HepG2 (cell line): ENCODE measurements around the gene TPPP2. TPM values are rescaled to one million over a fixed set of nuclear protein-coding genes. Genes with fewer than 3 reads are reported as not detected.

Experiments used
- ATAC-seq: fragments of 200-7000 bp; cut with Tn5 transposase; 3 replicates; pipeline ENCODE4 v1.9.1; 2020; ENCODE audit warnings: mild to moderate bottlenecking, moderate library complexity
- BruUV-seq: library from RNA; stranded (reverse); fragments of 400-500 nt; replicated peaks from 2 replicates; lab custom pipeline; 2021; lab: Mats Ljungman, UMichigan
- CTCF ChIA-PET: fragments of 300-600 bp; formaldehyde crosslinking; extraction: SDS; loops from one replicate; lab custom pipeline; 2021; ENCODE audit warnings: low total read pairs, inconsistent platforms, low intra/inter-chr PET ratio; lab: Yijun Ruan, JAX
- POLR2A ChIA-PET: fragments of 350-600 bp; sonication (Branson Sonifier 250); formaldehyde crosslinking; loops from one replicate; lab custom pipeline; 2020; ENCODE audit warnings: antibody characterized with exemption, inconsistent platforms; lab: Yijun Ruan, JAX
- DNase-seq: peaks from one replicate; pipeline ENCODE4 v3.0.0-alpha.2; 2015; ENCODE audit warnings: low spot score
- FAIRE-seq: peaks from 3 replicates; lab custom pipeline; 2011; peaks lifted over from hg19 to GRCh38; lab: Jason Lieb, UNC
- H2AFZ ChIP-seq: one replicate; pipeline ENCODE4 v1.6.1; 2011; ENCODE audit warnings: low read length, inconsistent platforms
- H3K27ac ChIP-seq: fragments of 300-600 bp; 3 replicates; pipeline ENCODE4 v1.8.0; 2011; ENCODE audit warnings: mixed run types, mild to moderate bottlenecking, mixed read lengths, low read length, inconsistent platforms; ENCODE audit not compliant: insufficient read depth; ENCODE audit errors: extremely low read length
- H3K27me3 ChIP-seq, 2 experiments: fragments of 200-600 bp in 1 of 2; 2 replicates in 1 of 2; 3 replicates in 1 of 2; pipeline versions ENCODE4 v1.6.0 to v1.8.0; 2011; ENCODE audit warnings: low read length in 2 of 2, mild to moderate bottlenecking in 2 of 2, moderate library complexity in 2 of 2, inconsistent platforms in 1 of 2; ENCODE audit not compliant: insufficient read depth in 2 of 2, control insufficient read depth in 1 of 2
- H3K36me3 ChIP-seq, 2 experiments: fragments of 200-600 bp in 1 of 2; replicated peaks in 1 of 2; 2 replicates in 1 of 2; 3 replicates in 1 of 2; pipeline versions ENCODE4 v1.5.1 to v1.8.0; 2011; ENCODE audit warnings: low read length in 2 of 2, inconsistent platforms in 1 of 2; ENCODE audit not compliant: insufficient read depth in 2 of 2, control insufficient read depth in 1 of 2
- H3K4me1 ChIP-seq: 2 replicates; pipeline ENCODE4 v1.5.1; 2012; ENCODE audit warnings: low read length, inconsistent platforms; ENCODE audit not compliant: insufficient read depth
- H3K4me2 ChIP-seq: 2 replicates; pipeline ENCODE4 v1.6.0; 2011; ENCODE audit warnings: low read depth, low read length, inconsistent platforms
- H3K4me3 ChIP-seq, 3 experiments: fragments of 200-600 bp in 1 of 3; sonication (generic), shearing (Covaris generic) in 1 of 3; replicated peaks in 1 of 3; 2 replicates each; pipeline ENCODE4 v1.5.1; 2011 to 2016; ENCODE audit warnings: low read length in 3 of 3, inconsistent platforms in 2 of 3, low read depth in 2 of 3, mild to moderate bottlenecking in 2 of 3, control low read depth in 1 of 3, mixed read lengths in 1 of 3; ENCODE audit not compliant: insufficient read depth in 1 of 3
- H3K79me2 ChIP-seq: one replicate; pipeline ENCODE4 v1.6.1; 2011; ENCODE audit warnings: low read length, inconsistent platforms; ENCODE audit not compliant: insufficient read depth
- H3K9ac ChIP-seq: 2 replicates; pipeline ENCODE4 v1.6.0; 2011; ENCODE audit warnings: mild to moderate bottlenecking, low read depth, low read length, inconsistent platforms; ENCODE audit not compliant: insufficient read depth
- H3K9me3 ChIP-seq: 2 replicates; pipeline ENCODE4 v1.5.1; 2012; ENCODE audit warnings: mild to moderate bottlenecking, low read length
- H4K20me1 ChIP-seq: 2 replicates; pipeline ENCODE4 v1.6.0; 2011; ENCODE audit warnings: inconsistent platforms, mild to moderate bottlenecking, low read length, moderate library complexity; ENCODE audit not compliant: insufficient read depth
- ATF7-NPFF ChIP-seq: sonication (generic); formaldehyde crosslinking; IDR thresholded peaks from 2 replicates; pipeline ENCODE4 v1.8.1; 2023; ENCODE audit warnings: mild to moderate bottlenecking, low read depth, missing genetic modification reagents, moderate library complexity
- BHLHE40 ChIP-seq: IDR thresholded peaks from 2 replicates; pipeline ENCODE4 v1.6.1; 2011; ENCODE audit warnings: low read length, improper control_type of control experiment
- FOXA1 ChIP-seq, 2 experiments: fragments of 450-650 bp in 1 of 2; sonication (generic) in 1 of 2; formaldehyde crosslinking in 1 of 2; IDR thresholded peaks; 2 replicates each; pipeline versions ENCODE4 v1.4.0 to v1.6.1; 2016 to 2020; ENCODE audit warnings: missing genetic modification reagents in 1 of 2
- GATA4 ChIP-seq: sonication (generic); IDR thresholded peaks from 2 replicates; pipeline ENCODE4 v1.6.1; 2016; ENCODE audit warnings: antibody characterized with exemption, low read depth, borderline replicate concordance
- KLF11 ChIP-seq: IDR thresholded peaks from 2 replicates; pipeline ENCODE4 v1.6.1; 2016; ENCODE audit warnings: missing compliant biosample characterization
- ZNF337 ChIP-seq: sonication (generic); formaldehyde crosslinking; IDR thresholded peaks from 2 replicates; pipeline ENCODE4 v1.5.1; 2020; ENCODE audit warnings: missing genetic modification reagents, low read depth, mild to moderate bottlenecking, borderline replicate concordance
- ZNF782 ChIP-seq: sonication (generic); formaldehyde crosslinking; IDR thresholded peaks from 2 replicates; pipeline ENCODE4 v1.4.0; 2020; ENCODE audit warnings: missing genetic modification reagents, mild to moderate bottlenecking, borderline replicate concordance
- WGBS: methylation state at CpG from one replicate; pipeline ENCODE4 v1.1.6; 2017; ENCODE audit warnings: low lambda C conversion rate; 5-methylcytosine and 5-hydroxymethylcytosine counted together
- in situ Hi-C: cut with HindIII; loops from 2 replicates; pipeline ENCODE4 v1.10.0; 2017; ENCODE audit warnings: low pct_unique_long_range_greater_than_20kb; ENCODE audit not compliant: extremely low pct_ligation_motif_present
- intact Hi-C: fragments of 100-400 bp; cut with micrococcal nuclease; formaldehyde crosslinking; loops from one replicate; pipeline ENCODE4 v1.10.0; 2022; ENCODE audit not compliant: unreplicated experiment
- polyA plus RNA-seq, 8 experiments: library from polyadenylated mRNA; depleted of rRNA in 3 of 8; stranded (reverse) in 7 of 8; unstranded in 1 of 8; fragments of >200 nt; fragmentation: Illumina TruSeq in 4 of 8; extraction: Trizol in 4 of 8; gene quantifications; 2 replicates each; pipeline versions ENCODE4 v1.2.1 to v1.2.3, GENCODE V29; 2011 to 2016; ENCODE audit warnings: low read depth in 4 of 8, missing spikeins in 1 of 8, mixed read lengths in 1 of 8; ENCODE audit not compliant: insufficient read depth in 1 of 8
- total RNA-seq, 5 experiments: library from RNA; depleted of rRNA; stranded (reverse); fragments of >200 nt; fragmentation: Illumina TruSeq; extraction: Trizol; gene quantifications; 2 replicates each; pipeline ENCODE4 v1.2.3, GENCODE V29; 2016; ENCODE audit warnings: low read depth in 1 of 5
- TF ChIP-seq, protein P1 (sequence below): sonication (generic); formaldehyde crosslinking; IDR thresholded peaks from 2 replicates; pipeline ENCODE4 v1.5.0; 2020; ENCODE audit warnings: mild to moderate bottlenecking, missing genetic modification reagents, borderline replicate concordance
- TF ChIP-seq, protein P2 (sequence below): sonication (generic); formaldehyde crosslinking; IDR thresholded peaks from 2 replicates; pipeline ENCODE4 v1.5.1; 2020; ENCODE audit warnings: missing genetic modification reagents, mild to moderate bottlenecking, borderline replicate concordance
- TF ChIP-seq, protein P3 (sequence below): sonication (generic); formaldehyde crosslinking; IDR thresholded peaks from 2 replicates; pipeline ENCODE4 v1.4.0; 2020; ENCODE audit warnings: missing genetic modification reagents, borderline replicate concordance

Gene TPPP2
- total and polyA plus RNA-seq, 2 of the 13 experiments (the other 11 are each of a cell fraction or from before 2014, with no cell fraction given): 0.58 to 4.2 TPM

DNA sequence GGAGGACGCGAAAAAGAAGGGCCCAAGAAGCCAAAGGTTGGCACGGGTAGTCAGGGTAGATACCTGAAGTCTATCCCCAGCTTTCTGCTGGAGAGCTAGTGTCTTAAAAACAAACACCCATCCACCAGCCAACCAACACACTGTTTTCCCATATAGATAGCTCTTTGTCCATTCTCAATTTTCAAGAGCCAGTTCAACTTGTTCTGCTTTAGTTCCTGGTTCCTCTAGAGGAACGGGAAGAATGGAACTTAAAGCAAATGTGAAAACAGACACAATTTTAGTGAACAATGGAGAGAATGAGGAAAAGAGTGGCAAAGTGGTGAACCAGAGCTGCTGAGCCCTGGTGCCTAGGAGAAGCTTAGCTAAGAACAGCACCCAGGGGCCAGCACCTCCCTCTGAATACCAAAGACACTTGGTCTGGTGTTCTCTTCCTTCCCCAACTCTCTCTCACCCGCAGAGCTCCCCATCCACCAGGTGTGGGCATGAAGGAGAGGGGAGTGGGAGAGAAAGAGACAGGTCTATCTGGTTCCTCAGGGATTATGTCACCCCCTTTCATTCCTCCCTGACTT lies 9.0 kb upstream of the TPPP2 start:
- no TSS peak for BruUV-seq
- peaks cover 41% of the 10 kb centered on the region for H3K4me1 ChIP-seq
- TF ChIP-seq ZNF337 (CRISPR knock-in tag): no peak
- TF ChIP-seq, protein P1, sequence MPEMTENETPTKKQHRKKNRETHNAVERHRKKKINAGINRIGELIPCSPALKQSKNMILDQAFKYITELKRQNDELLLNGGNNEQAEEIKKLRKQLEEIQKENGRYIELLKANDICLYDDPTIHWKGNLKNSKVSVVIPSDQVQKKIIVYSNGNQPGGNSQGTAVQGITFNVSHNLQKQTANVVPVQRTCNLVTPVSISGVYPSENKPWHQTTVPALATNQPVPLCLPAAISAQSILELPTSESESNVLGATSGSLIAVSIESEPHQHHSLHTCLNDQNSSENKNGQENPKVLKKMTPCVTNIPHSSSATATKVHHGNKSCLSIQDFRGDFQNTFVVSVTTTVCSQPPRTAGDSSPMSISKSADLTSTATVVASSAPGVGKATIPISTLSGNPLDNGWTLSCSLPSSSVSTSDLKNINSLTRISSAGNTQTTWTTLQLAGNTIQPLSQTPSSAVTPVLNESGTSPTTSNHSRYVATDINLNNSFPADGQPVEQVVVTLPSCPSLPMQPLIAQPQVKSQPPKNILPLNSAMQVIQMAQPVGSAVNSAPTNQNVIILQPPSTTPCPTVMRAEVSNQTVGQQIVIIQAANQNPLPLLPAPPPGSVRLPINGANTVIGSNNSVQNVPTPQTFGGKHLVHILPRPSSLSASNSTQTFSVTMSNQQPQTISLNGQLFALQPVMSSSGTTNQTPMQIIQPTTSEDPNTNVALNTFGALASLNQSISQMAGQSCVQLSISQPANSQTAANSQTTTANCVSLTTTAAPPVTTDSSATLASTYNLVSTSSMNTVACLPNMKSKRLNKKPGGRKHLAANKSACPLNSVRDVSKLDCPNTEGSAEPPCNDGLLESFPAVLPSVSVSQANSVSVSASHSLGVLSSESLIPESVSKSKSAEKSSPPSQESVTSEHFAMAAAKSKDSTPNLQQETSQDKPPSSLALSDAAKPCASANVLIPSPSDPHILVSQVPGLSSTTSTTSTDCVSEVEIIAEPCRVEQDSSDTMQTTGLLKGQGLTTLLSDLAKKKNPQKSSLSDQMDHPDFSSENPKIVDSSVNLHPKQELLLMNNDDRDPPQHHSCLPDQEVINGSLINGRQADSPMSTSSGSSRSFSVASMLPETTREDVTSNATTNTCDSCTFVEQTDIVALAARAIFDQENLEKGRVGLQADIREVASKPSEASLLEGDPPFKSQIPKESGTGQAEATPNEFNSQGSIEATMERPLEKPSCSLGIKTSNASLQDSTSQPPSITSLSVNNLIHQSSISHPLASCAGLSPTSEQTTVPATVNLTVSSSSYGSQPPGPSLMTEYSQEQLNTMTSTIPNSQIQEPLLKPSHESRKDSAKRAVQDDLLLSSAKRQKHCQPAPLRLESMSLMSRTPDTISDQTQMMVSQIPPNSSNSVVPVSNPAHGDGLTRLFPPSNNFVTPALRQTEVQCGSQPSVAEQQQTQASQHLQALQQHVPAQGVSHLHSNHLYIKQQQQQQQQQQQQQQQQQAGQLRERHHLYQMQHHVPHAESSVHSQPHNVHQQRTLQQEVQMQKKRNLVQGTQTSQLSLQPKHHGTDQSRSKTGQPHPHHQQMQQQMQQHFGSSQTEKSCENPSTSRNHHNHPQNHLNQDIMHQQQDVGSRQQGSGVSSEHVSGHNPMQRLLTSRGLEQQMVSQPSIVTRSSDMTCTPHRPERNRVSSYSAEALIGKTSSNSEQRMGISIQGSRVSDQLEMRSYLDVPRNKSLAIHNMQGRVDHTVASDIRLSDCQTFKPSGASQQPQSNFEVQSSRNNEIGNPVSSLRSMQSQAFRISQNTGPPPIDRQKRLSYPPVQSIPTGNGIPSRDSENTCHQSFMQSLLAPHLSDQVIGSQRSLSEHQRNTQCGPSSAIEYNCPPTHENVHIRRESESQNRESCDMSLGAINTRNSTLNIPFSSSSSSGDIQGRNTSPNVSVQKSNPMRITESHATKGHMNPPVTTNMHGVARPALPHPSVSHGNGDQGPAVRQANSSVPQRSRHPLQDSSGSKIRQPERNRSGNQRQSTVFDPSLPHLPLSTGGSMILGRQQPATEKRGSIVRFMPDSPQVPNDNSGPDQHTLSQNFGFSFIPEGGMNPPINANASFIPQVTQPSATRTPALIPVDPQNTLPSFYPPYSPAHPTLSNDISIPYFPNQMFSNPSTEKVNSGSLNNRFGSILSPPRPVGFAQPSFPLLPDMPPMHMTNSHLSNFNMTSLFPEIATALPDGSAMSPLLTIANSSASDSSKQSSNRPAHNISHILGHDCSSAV (CRISPR knock-in tag): no peak
- TF ChIP-seq, protein P2, sequence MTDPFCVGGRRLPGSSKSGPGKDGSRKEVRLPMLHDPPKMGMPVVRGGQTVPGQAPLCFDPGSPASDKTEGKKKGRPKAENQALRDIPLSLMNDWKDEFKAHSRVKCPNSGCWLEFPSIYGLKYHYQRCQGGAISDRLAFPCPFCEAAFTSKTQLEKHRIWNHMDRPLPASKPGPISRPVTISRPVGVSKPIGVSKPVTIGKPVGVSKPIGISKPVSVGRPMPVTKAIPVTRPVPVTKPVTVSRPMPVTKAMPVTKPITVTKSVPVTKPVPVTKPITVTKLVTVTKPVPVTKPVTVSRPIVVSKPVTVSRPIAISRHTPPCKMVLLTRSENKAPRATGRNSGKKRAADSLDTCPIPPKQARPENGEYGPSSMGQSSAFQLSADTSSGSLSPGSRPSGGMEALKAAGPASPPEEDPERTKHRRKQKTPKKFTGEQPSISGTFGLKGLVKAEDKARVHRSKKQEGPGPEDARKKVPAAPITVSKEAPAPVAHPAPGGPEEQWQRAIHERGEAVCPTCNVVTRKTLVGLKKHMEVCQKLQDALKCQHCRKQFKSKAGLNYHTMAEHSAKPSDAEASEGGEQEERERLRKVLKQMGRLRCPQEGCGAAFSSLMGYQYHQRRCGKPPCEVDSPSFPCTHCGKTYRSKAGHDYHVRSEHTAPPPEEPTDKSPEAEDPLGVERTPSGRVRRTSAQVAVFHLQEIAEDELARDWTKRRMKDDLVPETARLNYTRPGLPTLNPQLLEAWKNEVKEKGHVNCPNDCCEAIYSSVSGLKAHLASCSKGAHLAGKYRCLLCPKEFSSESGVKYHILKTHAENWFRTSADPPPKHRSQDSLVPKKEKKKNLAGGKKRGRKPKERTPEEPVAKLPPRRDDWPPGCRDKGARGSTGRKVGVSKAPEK (CRISPR knock-in tag): no peak
- no peak for TF ChIP-seq ATF7-NPFF (CRISPR knock-in tag)
- TF ChIP-seq, protein P3, sequence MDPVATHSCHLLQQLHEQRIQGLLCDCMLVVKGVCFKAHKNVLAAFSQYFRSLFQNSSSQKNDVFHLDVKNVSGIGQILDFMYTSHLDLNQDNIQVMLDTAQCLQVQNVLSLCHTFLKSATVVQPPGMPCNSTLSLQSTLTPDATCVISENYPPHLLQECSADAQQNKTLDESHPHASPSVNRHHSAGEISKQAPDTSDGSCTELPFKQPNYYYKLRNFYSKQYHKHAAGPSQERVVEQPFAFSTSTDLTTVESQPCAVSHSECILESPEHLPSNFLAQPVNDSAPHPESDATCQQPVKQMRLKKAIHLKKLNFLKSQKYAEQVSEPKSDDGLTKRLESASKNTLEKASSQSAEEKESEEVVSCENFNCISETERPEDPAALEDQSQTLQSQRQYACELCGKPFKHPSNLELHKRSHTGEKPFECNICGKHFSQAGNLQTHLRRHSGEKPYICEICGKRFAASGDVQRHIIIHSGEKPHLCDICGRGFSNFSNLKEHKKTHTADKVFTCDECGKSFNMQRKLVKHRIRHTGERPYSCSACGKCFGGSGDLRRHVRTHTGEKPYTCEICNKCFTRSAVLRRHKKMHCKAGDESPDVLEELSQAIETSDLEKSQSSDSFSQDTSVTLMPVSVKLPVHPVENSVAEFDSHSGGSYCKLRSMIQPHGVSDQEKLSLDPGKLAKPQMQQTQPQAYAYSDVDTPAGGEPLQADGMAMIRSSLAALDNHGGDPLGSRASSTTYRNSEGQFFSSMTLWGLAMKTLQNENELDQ (CRISPR knock-in tag): no peak
- TF ChIP-seq KLF11 (CRISPR knock-in tag): no peak
- TF ChIP-seq GATA4: no peak
- TF ChIP-seq FOXA1 (IDR thresholded peaks at IDR 0.05): no peak
- no peak for TF ChIP-seq FOXA1 (CRISPR knock-in tag; IDR thresholded peaks at IDR 0.05)
- no peak for TF ChIP-seq BHLHE40
- no peak for TF ChIP-seq ZNF782 (CRISPR knock-in tag)

More for the DNA sequence above, 9.0 kb upstream of the TPPP2 start:
- 98% methylated on average over 5 of the region's 5 CpGs for WGBS
- Histone ChIP-seq H2AFZ (no peak overlapping the region), H3K79me2 (peaks cover 13% of the 10 kb centered on the region), H3K4me3 (no peak overlapping the region), H3K9me3 (no peaks in the 10 kb centered on the region), H3K27ac (no peak overlapping the region), H3K4me2 (no peak overlapping the region), H3K36me3 (peaks cover 35 to 51% of the 10 kb centered on the region in 2 experiments), H3K27me3 (no peaks in the 10 kb centered on the region; a peak in 1 of 5 replicates), H3K9ac (no peak overlapping the region), H4K20me1 (no peaks in the 10 kb centered on the region)
- POLR2A ChIA-PET: interaction anchor here (0.8 to 1.5 kb wide), 3 partner anchors 18 to 76 kb away, joined by 3 read pairs; partner anchors contain the start of gene ARHGEF40
- DNase-seq (no peak), FAIRE-seq (no peak), ATAC-seq (no peak)
- intact Hi-C loops (no loop called here), in situ Hi-C loops (no loop called here)
- CTCF ChIA-PET: no interaction called here
